Endothelial cell of umbilical vein (primary cell): ENCODE results near the gene LRP1B.

Experiments
- CTCF ChIP-seq, 2 donors: IDR thresholded peaks; 1 replicate in 1 of 2; 2 replicates in 1 of 2; pipeline ENCODE4 v1.5.1; 2011; ENCODE audit warnings: low read length in 2 of 2, mild to moderate bottlenecking in 2 of 2, moderate library complexity in 2 of 2, control low read depth in 1 of 2, inconsistent platforms in 1 of 2, low read depth in 1 of 2; ENCODE audit not compliant: insufficient read depth in 1 of 2; ENCODE audit errors: extremely low read depth in 1 of 2
- JUN ChIP-seq: IDR thresholded peaks from 2 replicates; pipeline ENCODE4 v1.6.1; 2011; ENCODE audit warnings: borderline replicate concordance, low read depth; ENCODE audit not compliant: insufficient read length, insufficient read depth
- MAX ChIP-seq: IDR thresholded peaks from 2 replicates; pipeline ENCODE4 v1.6.1; 2011; ENCODE audit not compliant: insufficient read depth, insufficient read length
- MYC ChIP-seq: IDR thresholded peaks from one replicate; pipeline ENCODE4 v1.6.1; 2011; ENCODE audit warnings: mild to moderate bottlenecking, low read depth, low read length
- POLR2A ChIP-seq: IDR thresholded peaks from 2 replicates; pipeline ENCODE4 v1.6.1; 2012; ENCODE audit warnings: low read depth, mild to moderate bottlenecking, control low read depth, low read length
- POLR2AphosphoS5 ChIP-seq: IDR thresholded peaks from 2 replicates; pipeline ENCODE4 v1.6.1; 2012; ENCODE audit warnings: low read depth, mild to moderate bottlenecking, control low read depth, low read length, moderate library complexity; ENCODE audit not compliant: insufficient read depth

GRCh38 chr2:142119347-142119746 lies 11.5 kb downstream of the LRP1B start:
- TF ChIP-seq POLR2AphosphoS5: no peak
- TF ChIP-seq CTCF (IDR thresholded peaks at IDR 0.05; ENCODE audit: extremely low read depth in 1 of 2, insufficient read depth in 1 of 2, low read depth in 1 of 2, low read length in 2 of 2): no peak
- no peak for TF ChIP-seq MYC
- TF ChIP-seq POLR2A: no peak
- no peak for TF ChIP-seq MAX
- TF ChIP-seq JUN: no peak
